Esophagus (tissue), 2 donors: ENCODE data around the gene ZNF780B. TPM values are rescaled to one million over a fixed set of nuclear protein-coding genes. Genes with fewer than 3 reads are reported as not detected.

Experiments used
- H3K27ac ChIP-seq, 2 donors: one replicate each; pipeline ENCODE4 v1.5.1; 2013; ENCODE audit warnings: low read depth in 2 of 2, mild to moderate bottlenecking in 2 of 2, inconsistent platforms in 1 of 2, low read length in 1 of 2, moderate library complexity in 1 of 2
- H3K27me3 ChIP-seq, 2 donors: one replicate each; pipeline ENCODE4 v1.6.1; 2013; ENCODE audit warnings: low read length in 2 of 2, control low read depth in 1 of 2, mild to moderate bottlenecking in 1 of 2; ENCODE audit not compliant: insufficient read depth in 2 of 2, control insufficient read depth in 1 of 2
- H3K36me3 ChIP-seq, 2 donors: one replicate each; pipeline ENCODE4 v1.6.1; 2013; ENCODE audit warnings: low read length in 1 of 2; ENCODE audit not compliant: control insufficient read depth in 2 of 2, insufficient read depth in 2 of 2
- H3K4me1 ChIP-seq, 2 donors: one replicate each; pipeline ENCODE4 v1.6.1; 2013; ENCODE audit warnings: low read length in 1 of 2; ENCODE audit not compliant: control insufficient read depth in 2 of 2, insufficient read depth in 2 of 2
- H3K4me3 ChIP-seq, 2 donors: one replicate each; pipeline ENCODE4 v1.5.1; 2013; ENCODE audit warnings: low read length in 2 of 2, mild to moderate bottlenecking in 2 of 2, low read depth in 1 of 2, moderate library complexity in 1 of 2
- H3K9me3 ChIP-seq, 2 donors: one replicate each; pipeline ENCODE4 v1.6.1; 2013; ENCODE audit warnings: mild to moderate bottlenecking in 2 of 2, low read depth in 1 of 2, low read length in 1 of 2, moderate library complexity in 1 of 2; ENCODE audit not compliant: control insufficient read depth in 2 of 2, insufficient read depth in 1 of 2
- WGBS, 2 donors: extraction: QIAGEN DNeasy Blood & Tissue Kit; methylation state at CpG; one replicate each; pipeline ENCODE4 v1.1.7; 2013; 5-methylcytosine and 5-hydroxymethylcytosine counted together
- polyA plus RNA-seq, 2 donors: library from polyadenylated mRNA; stranded (reverse); fragments of 200-250 nt; gene quantifications; one replicate each; pipeline ENCODE4 v1.2.3, GENCODE V29; 2013
- donor health status: healthy with polysubstance abuse.
- donor health status: Bipolar disorder and iron deficiency.

The ZNF780B gene
- 1 to 10 TPM; 2.4 to 5.5 TPM for polyA plus RNA-seq

DNA sequence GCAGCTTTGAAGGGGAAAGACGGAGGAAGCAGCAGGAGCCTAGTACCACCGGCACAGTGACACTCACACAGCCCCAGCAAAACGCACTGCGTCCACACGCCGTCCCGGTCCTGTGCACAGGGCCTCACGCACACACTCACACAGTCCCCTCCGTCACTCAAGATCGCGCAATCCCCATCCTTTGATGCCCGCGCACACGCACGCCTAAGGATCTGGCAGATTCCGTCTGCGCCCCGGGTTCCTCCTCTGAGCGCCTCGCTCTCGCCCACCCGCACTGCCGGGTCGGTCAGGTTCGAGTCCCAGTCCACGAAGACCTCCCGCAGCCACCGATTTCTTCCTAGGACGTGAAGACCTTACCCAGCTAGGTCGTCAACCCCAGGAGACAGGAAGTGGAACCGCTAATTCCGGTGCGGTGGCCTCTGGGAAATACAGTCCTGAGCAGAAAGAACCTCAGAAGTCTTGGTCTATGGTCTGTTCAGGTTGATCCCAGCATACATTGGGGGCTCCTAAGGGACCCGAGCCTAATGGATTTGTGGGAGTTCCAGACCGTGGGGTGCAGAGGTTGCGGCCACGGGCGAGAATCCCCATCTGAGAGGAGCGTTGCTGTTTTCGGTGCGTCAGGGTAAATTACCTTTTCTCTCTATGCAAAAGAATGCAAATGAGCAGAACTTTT, at the start of gene ZNF780B:
ZNF780B (minus strand) TSS at position 400 of the 673 bp plus-strand sequence. CDS start 5,899 bp downstream, outside the sequence.
- Histone ChIP-seq H3K27ac (peak within 1 kb of the TSS; percentile 70 to 84), H3K27me3 (no peaks in the 10 kb centered on the region)
- 0 to 1% methylated on average over 41 of the region's 41 CpGs for WGBS, 2 donors

DNA sequence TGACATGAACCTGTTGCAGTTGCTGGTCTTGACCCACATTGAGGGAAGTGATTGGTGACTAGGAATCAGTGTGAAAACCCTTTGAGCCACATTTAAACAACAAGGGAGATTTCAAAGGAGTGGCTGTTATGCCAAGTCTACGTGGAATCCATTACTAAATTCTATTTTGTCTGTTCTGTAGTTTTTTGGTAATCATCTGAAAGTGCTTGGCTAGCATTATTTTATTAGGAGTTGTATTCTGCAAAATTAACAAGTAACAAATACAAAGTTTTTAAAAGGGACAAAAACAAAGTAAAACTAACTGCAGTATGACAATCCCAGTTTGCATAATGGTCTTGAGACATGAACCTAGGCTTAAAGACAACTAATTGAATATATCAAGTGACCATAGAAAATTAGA, 48.7 kb upstream of the ZNF780B start:
- H3K36me3 ChIP-seq = no peaks in the 10 kb centered on the region
- no peak overlapping the region for H3K27ac ChIP-seq
- no peaks in the 10 kb centered on the region for H3K27me3 ChIP-seq
- WGBS, 2 donors = 46 to 53% methylated on average over 1 of the region's 1 CpG
- H3K4me1 ChIP-seq = no peaks in the 10 kb centered on the region
- no peaks in the 10 kb centered on the region for H3K9me3 ChIP-seq
- no peak overlapping the region for H3K4me3 ChIP-seq

More for the DNA sequence above, at the start of gene ZNF780B:
- Histone ChIP-seq H3K4me3 (peak within 1 kb of the TSS; percentile 97 to 100), H3K4me1 (peaks cover 0 to 7% of the 10 kb centered on the region in 2 donors), H3K9me3 (no peaks in the 10 kb centered on the region), H3K36me3 (no peaks in the 10 kb centered on the region)

DNA sequence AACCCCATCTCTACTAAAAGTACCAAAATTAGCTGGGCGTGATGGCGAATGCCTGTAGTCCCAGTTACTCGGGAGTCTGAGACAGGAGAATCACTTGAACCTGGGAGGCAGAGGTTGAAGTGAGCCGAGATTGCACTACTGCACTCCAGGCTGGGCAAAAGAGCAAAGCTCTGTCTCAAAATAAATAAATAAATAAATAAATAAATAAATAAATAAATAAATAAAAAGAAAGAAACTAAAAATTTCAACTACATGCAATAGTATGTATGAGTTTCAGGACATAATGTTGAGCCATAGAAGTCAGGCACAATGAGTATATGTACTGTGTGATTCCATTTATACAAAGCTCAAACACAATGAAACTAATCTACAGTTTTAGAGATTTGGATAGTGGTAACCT, 47.6 kb upstream of the ZNF780B start:
- WGBS, 2 donors = 86 to 93% methylated on average over 4 of the region's 4 CpGs
- Histone ChIP-seq H3K36me3 (no peaks in the 10 kb centered on the region), H3K4me1 (no peaks in the 10 kb centered on the region), H3K9me3 (no peaks in the 10 kb centered on the region), H3K27ac (no peak overlapping the region), H3K4me3 (no peak overlapping the region), H3K27me3 (no peaks in the 10 kb centered on the region)

DNA sequence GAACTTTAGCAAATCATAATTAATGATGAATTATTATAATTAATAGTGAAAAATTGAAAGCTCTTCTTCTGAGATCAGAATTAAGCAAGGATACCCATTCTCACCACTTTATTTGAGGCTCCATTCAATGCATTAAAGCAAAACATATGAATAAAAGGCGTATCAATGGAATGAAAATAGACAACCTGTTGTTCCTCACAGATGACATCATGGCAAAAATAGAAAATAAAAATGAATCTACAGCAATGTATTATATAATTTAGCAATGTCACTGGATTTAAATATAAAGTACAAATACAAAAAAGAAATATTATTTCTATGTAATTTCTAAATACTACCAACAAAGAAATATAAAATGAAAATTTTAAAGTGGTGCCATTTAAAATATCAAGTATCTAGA, 45.8 kb upstream of the ZNF780B start:
- H3K36me3 ChIP-seq = no peaks in the 10 kb centered on the region
- H3K4me3 ChIP-seq = no peak overlapping the region
- no peaks in the 10 kb centered on the region for H3K9me3 ChIP-seq
- 78 to 83% methylated on average over 1 of the region's 1 CpG for WGBS, 2 donors
- H3K4me1 ChIP-seq = no peaks in the 10 kb centered on the region
- H3K27me3 ChIP-seq = no peaks in the 10 kb centered on the region
- no peak overlapping the region for H3K27ac ChIP-seq

DNA sequence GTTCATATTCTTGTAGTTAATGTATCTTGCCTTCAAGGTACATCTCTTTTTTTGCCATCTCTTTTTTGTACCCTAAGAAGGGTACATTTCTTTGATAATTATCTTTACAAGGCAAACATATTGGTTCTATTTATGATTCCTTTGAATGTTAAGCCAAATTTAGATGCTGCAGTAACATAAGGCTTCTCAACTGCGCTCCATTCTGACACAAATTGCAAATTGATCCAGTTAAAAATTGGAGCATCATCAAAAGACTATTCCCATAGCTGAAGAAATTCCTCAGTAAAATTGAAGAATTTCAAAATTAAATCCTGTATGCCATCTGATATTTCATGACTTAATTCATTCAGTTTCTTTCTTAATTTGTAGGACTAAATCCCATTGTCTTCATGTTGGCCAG, 37.4 kb upstream of the ZNF780B start:
- H3K4me3 ChIP-seq = no peak overlapping the region
- H3K27ac ChIP-seq = no peak overlapping the region
- H3K4me1 ChIP-seq = no peaks in the 10 kb centered on the region
- no peaks in the 10 kb centered on the region for H3K36me3 ChIP-seq
- WGBS, 2 donors = 91 to 95% methylated on average over 1 of the region's 1 CpG
- no peaks in the 10 kb centered on the region for H3K9me3 ChIP-seq
- H3K27me3 ChIP-seq = peaks cover 0 to 2% of the 10 kb centered on the region in 2 donors

DNA sequence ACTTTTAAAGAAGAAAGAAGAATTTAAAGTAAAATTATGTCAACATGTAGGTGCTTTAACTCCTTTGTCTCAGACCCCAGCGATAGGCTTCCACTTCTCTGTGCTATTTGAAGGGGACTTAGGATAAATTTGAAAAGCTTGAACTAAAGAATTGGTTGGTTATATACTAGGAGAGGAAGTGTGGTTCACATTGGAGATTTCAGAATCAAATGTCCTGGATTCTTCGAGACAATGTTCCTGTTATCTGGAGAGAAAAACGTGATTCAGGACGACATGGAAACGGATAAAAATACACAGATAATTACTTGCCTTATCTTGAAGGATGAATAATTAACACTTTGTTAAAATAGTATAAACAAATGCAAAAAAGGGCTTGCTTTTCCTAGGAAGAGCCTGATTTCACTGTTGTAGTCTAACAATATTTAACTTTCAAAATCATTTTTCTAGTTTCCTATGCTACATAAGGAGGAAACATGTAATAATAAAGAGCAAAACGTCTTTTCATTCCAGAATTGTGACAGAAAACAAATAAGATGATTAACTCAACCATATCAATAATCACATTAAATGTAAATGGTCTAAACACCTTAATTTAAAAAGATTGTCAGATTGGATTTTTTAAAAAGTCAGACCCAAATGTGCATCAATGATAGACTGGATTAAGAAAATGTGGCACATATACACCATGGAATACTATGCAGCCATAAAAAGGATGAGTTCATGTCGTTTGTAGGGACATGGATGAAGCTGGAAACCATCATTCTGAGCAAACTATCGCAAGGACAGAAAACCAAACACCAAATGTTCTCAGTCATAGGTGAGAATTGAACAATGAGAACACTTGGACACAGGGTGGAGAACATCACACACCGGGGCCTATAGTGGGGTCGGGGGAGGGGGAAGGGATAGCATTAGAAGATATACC, 35.4 kb upstream of the ZNF780B start:
- no peaks in the 10 kb centered on the region for H3K4me1 ChIP-seq
- H3K9me3 ChIP-seq = no peaks in the 10 kb centered on the region
- peaks cover 0 to 2% of the 10 kb centered on the region in 2 donors for H3K27me3 ChIP-seq
- no peaks in the 10 kb centered on the region for H3K36me3 ChIP-seq
- peak overlapping the region; percentile 93 to 94 for H3K27ac ChIP-seq
- WGBS, 2 donors = 43% methylated on average over 10 of the region's 10 CpGs
- peak overlapping the region; percentile 88 for H3K4me3 ChIP-seq

DNA sequence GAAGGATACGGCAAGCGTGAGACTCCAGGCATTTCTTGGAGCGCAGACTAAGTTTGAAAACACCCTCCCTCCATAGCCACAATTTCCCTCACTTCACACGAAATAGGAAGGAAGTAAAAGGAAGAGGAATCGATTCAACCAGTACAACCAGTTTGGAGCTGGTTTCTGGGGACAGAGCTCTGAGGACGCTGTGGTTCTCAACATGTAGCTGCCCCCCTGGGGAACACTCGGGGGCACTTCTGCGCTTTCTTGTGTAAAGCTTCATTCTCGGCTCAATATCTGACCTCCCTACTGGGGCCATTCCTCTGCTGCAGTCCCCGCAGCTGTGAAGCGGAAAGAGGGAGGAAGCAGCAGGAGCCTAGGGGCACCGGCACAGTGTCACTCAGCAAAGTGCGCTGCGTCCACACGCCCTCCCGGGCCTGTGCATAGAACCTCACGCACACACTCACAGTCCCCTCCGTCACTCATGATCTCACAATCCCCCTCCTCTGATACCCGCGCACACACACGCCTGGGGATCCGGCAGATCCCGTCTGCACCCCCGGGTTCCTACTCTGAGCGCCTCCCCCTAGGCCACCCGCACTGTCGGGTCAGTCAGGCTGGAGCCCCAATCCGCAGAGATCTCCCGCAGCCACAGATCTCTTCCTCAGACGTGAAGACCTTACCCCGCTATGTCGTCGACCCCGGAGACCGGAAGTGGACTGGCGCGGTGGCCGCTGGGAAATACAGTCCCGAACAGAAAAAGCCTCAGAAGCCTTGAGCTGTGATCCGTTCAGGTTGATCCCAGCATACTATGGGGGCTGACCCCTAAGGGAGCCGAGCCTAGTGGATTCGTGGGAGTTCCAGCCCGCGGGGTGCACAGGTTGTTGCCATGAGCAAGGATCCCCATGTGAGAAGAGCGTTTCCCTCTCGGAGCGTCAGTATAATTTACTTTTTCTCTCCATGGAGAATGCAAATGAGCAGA, 34.5 kb upstream of the ZNF780B start, which contains the start of gene ZNF780A:
ZNF780A (minus strand) TSS at position 703 of the 964 bp plus-strand sequence. CDS start 6,190 bp downstream, outside the sequence.
- no peaks in the 10 kb centered on the region for H3K9me3 ChIP-seq
- WGBS, 2 donors = 0 to 1% methylated on average over 47 of the region's 47 CpGs
- H3K27me3 ChIP-seq = no peaks in the 10 kb centered on the region
- peak within 1 kb of the TSS; percentile 93 to 94 for H3K27ac ChIP-seq
- H3K4me3 ChIP-seq = peak within 1 kb of the TSS; percentile 88
- H3K4me1 ChIP-seq = no peaks in the 10 kb centered on the region
- no peaks in the 10 kb centered on the region for H3K36me3 ChIP-seq

DNA sequence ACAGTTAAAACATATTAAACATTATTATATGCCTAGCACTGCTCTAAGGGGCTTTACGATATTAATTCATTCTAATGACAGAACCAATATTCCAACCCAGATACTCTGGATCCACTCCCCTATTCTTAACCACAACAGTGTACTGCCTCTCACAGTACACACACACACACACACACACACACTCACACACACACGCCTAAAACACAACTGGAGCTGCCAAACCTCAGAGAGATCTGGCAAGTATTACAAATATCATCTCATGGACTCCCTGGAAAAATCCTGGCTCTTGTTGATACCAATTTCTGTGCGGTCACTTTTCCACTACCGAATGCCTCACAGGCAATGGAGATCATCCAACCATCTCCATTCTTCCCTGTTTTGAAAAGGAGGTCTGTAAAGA, 33.4 kb upstream of the ZNF780B start:
- Histone ChIP-seq H3K4me3 (peak overlapping the region in 1 of 2 donors; percentile 88), H3K4me1 (no peaks in the 10 kb centered on the region), H3K9me3 (no peaks in the 10 kb centered on the region), H3K27me3 (no peaks in the 10 kb centered on the region), H3K27ac (no peak overlapping the region), H3K36me3 (peaks cover 0 to 4% of the 10 kb centered on the region in 2 donors)
- WGBS, 2 donors = 54 to 62% methylated on average over 4 of the region's 4 CpGs
